Immature natural killer cell (primary cell): ENCODE data around the gene SLC31A1. TPM values are rescaled to one million over a fixed set of nuclear protein-coding genes. Genes with fewer than 3 reads are reported as not detected.
A peak's percentile ranks its signal among the peaks of the same experiment; 100 is the strongest.
"Not testable (repeated sequence)": the region's sequence is repeated elsewhere in the genome, so short reads cannot be mapped to it uniquely, and the experiment has no call there.

ENCODE experiments used
- DNase-seq, 3 donors: peaks; one replicate each; pipeline ENCODE4 v3.0.0; 2022; ENCODE audit warnings: mixed read lengths in 1 of 3
- H3K27ac Mint-ChIP-seq, 6 donors: one replicate each; pipeline ENCODE4 v1.8.0; 2020; ENCODE audit warnings: mixed read lengths in 6 of 6, mild to moderate bottlenecking in 5 of 6, inconsistent platforms in 4 of 6, moderate library complexity in 3 of 6
- H3K27me3 Mint-ChIP-seq, 3 donors: one replicate each; pipeline ENCODE4 v1.8.0; 2020 to 2021; ENCODE audit warnings: low read depth in 3 of 3, mild to moderate bottlenecking in 3 of 3, mixed read lengths in 3 of 3, moderate library complexity in 3 of 3, inconsistent platforms in 1 of 3
- H3K36me3 Mint-ChIP-seq, 3 donors: one replicate each; pipeline ENCODE4 v1.8.0; 2020; ENCODE audit warnings: mixed read lengths in 3 of 3, inconsistent platforms in 2 of 3, mild to moderate bottlenecking in 2 of 3
- H3K4me1 Mint-ChIP-seq, 2 donors: one replicate each; pipeline ENCODE4 v1.8.0; 2020; ENCODE audit warnings: inconsistent platforms in 2 of 2, mild to moderate bottlenecking in 2 of 2, mixed read lengths in 2 of 2, moderate library complexity in 1 of 2
- H3K4me3 Mint-ChIP-seq, 5 donors: one replicate each; pipeline ENCODE4 v1.8.0; 2020; ENCODE audit warnings: mild to moderate bottlenecking in 5 of 5, mixed read lengths in 5 of 5, inconsistent platforms in 3 of 5, moderate library complexity in 3 of 5
- H3K9me3 Mint-ChIP-seq, 6 donors: one replicate each; pipeline ENCODE4 v1.8.0; 2020; ENCODE audit warnings: mild to moderate bottlenecking in 6 of 6, mixed read lengths in 6 of 6, inconsistent platforms in 4 of 6, moderate library complexity in 3 of 6
- polyA plus RNA-seq, 3 donors: library from polyadenylated mRNA; unstranded; fragments of 300-500 nt; fragmentation: Illumina TruSeq; gene quantifications; one replicate each; pipeline ENCODE4 v1.2.3, GENCODE V29; 2021

SLC31A1 gene
- polyA plus RNA-seq, 3 donors from 2014 or later = 5.2 to 5.8 (median 5.5) TPM

DNA sequence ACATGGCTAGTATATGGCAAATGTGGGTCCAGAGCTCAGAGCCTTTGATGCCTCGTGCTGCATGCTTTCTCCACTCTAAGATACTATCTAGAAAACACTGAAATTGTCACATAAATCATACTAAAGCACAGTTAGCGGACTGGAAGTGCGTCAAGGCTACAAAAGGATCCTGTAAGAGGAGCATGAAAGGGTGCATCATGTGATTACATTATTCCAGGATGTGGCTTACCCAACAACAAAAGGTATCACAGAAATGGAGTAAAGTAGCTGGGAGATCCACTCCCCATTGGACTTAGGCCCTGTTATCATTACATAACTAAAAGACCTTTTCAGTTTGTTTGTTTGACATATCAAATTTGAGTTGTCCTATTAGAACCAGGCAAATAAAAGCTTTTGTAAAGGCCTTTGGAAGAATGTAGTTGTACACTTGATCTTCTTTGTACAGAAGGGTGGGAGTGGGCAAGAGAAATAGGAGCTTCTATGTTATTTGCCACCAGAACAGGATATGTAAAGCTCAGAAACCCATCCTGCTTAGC, 6.9 kb downstream of the SLC31A1 start:
- Mint-ChIP-seq H3K27ac (no peak overlapping the region), H3K36me3 (no peaks in the 10 kb centered on the region), H3K4me1 (peaks cover 12 to 21% of the 10 kb centered on the region in 2 donors), H3K9me3 (no peaks in the 10 kb centered on the region), H3K27me3 (peaks cover 0 to 2% (median 0%) of the 10 kb centered on the region in 3 donors), H3K4me3 (no peak overlapping the region)
- no peak for DNase-seq

DNA sequence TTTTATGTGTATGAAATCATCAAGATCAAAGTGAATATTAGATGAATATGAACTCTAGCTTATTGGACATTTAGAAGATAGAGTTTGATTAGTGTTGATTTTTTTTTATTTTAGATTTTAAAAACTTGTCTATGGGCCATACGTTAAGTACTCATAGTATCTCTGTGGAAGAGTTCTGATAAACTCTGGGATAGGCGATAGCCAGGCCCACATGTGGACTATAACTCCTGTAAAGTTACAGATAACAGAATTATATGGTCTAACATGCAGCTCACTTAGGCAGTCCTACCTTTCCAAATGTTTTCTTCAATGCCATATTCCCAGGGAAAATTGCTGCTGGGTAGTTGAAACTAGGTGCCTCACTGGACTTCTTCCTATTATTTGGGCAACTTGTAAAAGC, 10.4 kb downstream of the SLC31A1 start:
- H3K36me3 Mint-ChIP-seq = peaks cover 0 to 5% (median 0%) of the 10 kb centered on the region in 3 donors
- H3K4me1 Mint-ChIP-seq = peaks cover 20 to 31% of the 10 kb centered on the region in 2 donors
- no peak for DNase-seq
- H3K9me3 Mint-ChIP-seq = no peaks in the 10 kb centered on the region
- H3K4me3 Mint-ChIP-seq = peak overlapping the region in 1 of 5 donors; percentile 73
- H3K27me3 Mint-ChIP-seq = peaks cover 0 to 2% (median 0%) of the 10 kb centered on the region in 3 donors
- peak overlapping the region; percentile 14 to 98 (median 94) for H3K27ac Mint-ChIP-seq

DNA sequence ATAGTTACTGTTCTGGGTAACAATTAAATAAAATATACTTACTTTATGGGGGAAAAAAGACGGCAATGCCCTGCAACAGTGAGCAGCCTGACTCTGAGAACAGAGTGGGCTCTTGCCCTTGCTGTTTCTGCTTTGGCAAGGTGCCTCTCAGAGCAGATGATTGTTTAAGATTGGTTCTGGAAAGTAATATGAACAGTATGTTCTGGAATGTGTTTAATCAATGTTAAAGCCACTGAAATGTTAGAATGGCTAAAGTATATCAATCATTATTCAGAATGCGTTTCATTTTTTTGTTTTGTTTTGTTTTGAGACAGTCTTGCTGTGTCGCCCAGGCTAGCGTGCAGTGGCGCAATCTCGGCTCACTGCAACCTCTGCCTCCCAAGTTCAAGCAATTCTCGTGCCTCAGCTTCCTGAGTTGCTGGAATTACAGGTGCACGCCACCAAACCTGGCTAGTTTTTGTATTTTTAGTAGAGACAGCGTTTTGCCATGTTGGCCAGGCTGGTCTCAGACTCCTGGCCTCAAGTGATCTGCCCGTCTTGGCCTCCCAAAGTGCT, 14.4 kb downstream of the SLC31A1 start:
- H3K4me3 Mint-ChIP-seq, H3K9me3 Mint-ChIP-seq, H3K36me3 Mint-ChIP-seq, DNase-seq, H3K27me3 Mint-ChIP-seq: not testable (repeated sequence)
- peak overlapping the region in 1 of 6 donors; percentile 19 for H3K27ac Mint-ChIP-seq
- peaks cover 20 to 24% of the 10 kb centered on the region in 2 donors for H3K4me1 Mint-ChIP-seq

DNA sequence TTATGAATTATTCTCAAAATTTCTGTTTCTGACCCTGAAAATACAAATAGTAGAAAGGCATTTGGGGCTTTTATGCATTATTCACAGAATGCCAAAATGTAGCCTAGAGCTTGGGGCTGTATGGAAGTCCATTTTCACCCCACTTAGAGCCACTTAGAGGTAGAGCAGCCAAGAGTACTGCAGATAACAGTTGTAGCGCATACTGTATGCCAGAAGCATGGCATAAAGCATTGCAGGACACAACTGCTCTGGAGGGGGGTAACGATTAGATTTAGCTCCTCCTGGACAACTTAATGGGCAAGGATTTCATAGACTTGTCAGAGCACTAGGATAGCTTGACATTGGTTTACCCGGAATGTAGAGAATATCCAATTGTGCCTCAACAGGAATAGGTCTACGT, 15.7 kb downstream of the SLC31A1 start:
- no peaks in the 10 kb centered on the region for H3K9me3 Mint-ChIP-seq
- H3K27me3 Mint-ChIP-seq = peaks cover 0 to 2% (median 0%) of the 10 kb centered on the region in 3 donors
- H3K36me3 Mint-ChIP-seq = peaks cover 0 to 5% (median 0%) of the 10 kb centered on the region in 3 donors
- H3K4me3 Mint-ChIP-seq = no peak overlapping the region
- peaks cover 18 to 21% of the 10 kb centered on the region in 2 donors for H3K4me1 Mint-ChIP-seq
- no peak for DNase-seq
- no peak overlapping the region for H3K27ac Mint-ChIP-seq

DNA sequence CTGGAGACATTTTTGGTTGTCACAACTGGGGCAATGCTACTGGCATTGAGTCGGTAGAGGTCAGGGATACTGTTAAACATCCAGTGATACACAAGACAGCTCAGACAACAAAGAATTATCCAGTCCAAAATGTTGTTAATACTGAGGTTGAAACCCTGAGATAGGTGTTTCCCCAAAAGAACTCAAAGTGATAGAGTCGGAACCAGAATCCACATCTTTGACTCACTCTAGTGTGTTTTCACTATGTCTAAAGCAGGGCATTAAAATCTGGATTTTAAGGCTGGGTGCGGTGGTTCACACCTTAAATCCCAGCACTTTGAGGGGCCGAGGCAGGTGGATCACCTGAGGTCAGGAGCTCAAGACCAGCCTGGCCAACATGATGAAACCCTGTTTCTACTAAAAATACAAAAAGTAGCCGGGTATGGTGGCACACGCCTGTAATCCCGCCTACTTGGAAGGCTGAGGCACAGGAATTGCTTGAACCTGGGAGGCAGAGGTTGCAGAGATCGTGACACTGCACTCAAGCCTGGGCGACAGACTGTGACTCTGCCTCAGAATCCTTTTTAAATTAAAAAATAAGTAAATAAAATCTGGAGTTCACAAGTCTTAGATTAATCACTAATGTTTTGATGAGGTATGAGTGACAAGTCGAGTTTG, 17.0 kb downstream of the SLC31A1 start:
- peaks cover 6 to 8% of the 10 kb centered on the region in 2 donors for H3K4me1 Mint-ChIP-seq
- no peak overlapping the region for H3K4me3 Mint-ChIP-seq
- H3K27ac Mint-ChIP-seq = no peak overlapping the region
- H3K36me3 Mint-ChIP-seq = peaks cover 0 to 5% (median 0%) of the 10 kb centered on the region in 3 donors
- no peaks in the 10 kb centered on the region for H3K27me3 Mint-ChIP-seq
- DNase-seq = no peak
- no peaks in the 10 kb centered on the region for H3K9me3 Mint-ChIP-seq

DNA sequence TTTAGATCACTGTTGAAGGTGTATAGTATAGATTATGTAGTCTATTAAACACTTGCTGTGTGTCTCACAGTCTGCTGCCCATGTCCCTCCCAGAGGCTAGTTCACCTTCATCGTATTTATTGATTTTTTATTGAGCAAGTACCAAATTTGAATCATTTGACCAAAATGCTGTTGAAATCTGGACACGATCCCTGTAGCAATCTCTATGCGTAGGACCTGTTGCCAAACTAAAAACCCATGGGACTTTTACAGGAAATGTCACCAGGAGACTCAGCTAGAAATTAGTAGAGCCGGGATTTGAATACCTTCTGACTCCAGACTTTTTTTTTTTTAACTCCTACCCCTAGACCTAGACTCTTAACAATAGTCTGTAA, 17.5 kb downstream of the SLC31A1 start:
- no peaks in the 10 kb centered on the region for H3K9me3 Mint-ChIP-seq
- H3K36me3 Mint-ChIP-seq = peaks cover 0 to 5% (median 0%) of the 10 kb centered on the region in 3 donors
- no peaks in the 10 kb centered on the region for H3K27me3 Mint-ChIP-seq
- no peak overlapping the region for H3K27ac Mint-ChIP-seq
- peaks cover 1 to 3% of the 10 kb centered on the region in 2 donors for H3K4me1 Mint-ChIP-seq
- no peak for DNase-seq
- H3K4me3 Mint-ChIP-seq = no peak overlapping the region

DNA sequence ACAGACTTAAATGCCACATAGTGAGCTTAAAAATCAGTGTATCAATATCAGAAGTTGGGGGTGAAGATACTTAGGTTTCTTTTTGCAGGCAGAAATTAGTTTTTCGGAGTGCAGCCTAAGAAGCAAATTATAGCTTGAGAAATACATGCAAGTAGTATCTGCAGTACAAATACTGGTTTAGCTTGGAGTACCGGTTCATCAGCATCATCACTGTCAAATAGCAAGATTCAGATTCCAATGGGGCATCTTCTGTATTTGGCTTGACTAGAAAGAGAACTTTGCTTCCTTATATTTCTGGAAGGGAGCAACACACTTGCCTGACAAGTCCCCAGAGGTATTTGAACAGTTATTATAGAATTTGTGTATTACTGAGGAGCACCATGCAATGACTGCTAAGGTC, 19.8 kb downstream of the SLC31A1 start:
- Mint-ChIP-seq H3K27me3 (no peaks in the 10 kb centered on the region), H3K36me3 (no peaks in the 10 kb centered on the region), H3K4me3 (no peak overlapping the region), H3K9me3 (no peaks in the 10 kb centered on the region), H3K4me1 (no peaks in the 10 kb centered on the region), H3K27ac (no peak overlapping the region)
- no peak for DNase-seq

DNA sequence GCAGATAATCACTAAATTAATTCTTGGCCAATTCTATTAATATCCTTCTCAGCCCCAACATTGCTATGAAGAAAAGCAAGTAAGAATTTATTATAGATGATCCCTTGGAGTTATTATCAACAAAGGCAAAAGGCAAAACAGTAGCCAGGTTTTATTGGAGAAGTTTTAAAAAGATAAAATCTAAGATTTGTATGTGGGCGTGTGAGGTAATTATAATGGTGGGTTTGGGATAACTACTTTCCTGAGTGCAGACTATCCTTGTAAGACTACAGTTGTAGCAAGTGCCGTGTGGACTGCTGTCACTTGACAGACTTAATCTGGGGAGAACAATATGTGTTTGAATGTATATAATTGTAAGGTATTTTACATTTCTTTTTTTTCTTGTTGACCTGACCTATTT, 23.2 kb downstream of the SLC31A1 start:
- Mint-ChIP-seq H3K4me3 (no peak overlapping the region), H3K27me3 (no peaks in the 10 kb centered on the region), H3K4me1 (no peaks in the 10 kb centered on the region), H3K9me3 (no peaks in the 10 kb centered on the region), H3K27ac (no peak overlapping the region), H3K36me3 (peaks cover 0 to 5% (median 4%) of the 10 kb centered on the region in 3 donors)
- no peak for DNase-seq

DNA sequence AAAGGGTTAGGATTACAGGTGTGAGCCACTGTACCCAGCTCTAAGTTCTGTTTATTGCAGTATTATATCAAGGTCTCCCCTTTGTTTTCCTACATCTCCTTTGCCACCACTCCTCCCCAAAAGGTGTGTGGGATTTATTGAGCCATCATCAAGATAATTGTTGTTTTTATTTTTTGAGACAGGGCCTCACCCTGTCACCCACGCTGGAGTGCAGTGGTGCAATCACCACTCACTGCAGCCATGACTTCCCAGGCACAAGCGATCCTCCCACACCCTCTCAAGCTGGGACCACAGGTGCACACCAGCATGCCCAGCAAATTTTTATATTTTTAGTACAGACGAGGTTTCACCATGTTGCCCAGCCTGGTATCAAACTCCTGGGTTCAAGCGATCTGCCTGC, 24.6 kb downstream of the SLC31A1 start:
- Mint-ChIP-seq H3K4me1 (no peaks in the 10 kb centered on the region), H3K9me3 (peaks cover 0 to 3% (median 0%) of the 10 kb centered on the region in 6 donors), H3K27ac (peak overlapping the region in 1 of 6 donors; percentile 64), H3K36me3 (peaks cover 0 to 5% (median 4%) of the 10 kb centered on the region in 3 donors), H3K4me3 (no peak overlapping the region), H3K27me3 (no peaks in the 10 kb centered on the region)
- no peak for DNase-seq

DNA sequence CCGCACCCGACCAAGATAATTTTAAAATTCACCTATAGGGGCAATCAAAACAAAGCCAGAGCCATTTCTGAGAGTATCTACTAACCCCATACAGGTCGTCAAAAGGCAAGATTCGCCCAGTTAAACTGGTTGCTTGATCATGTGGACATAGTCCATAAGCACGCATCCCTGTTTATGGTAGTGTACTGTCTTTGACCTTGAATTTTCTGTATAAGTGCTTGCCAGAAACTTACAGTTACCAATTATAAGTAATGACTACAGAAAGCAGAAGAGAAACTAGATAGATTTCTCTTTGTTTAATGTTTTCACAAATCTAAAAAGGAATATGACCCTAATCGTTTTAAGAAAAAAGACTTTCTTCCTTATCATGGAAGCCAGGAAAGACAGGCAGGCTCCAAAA, 25.6 kb downstream of the SLC31A1 start:
- H3K4me1 Mint-ChIP-seq = no peaks in the 10 kb centered on the region
- no peaks in the 10 kb centered on the region for H3K27me3 Mint-ChIP-seq
- no peak overlapping the region for H3K4me3 Mint-ChIP-seq
- H3K36me3 Mint-ChIP-seq = peaks cover 0 to 5% (median 4%) of the 10 kb centered on the region in 3 donors
- no peak for DNase-seq
- H3K9me3 Mint-ChIP-seq = peaks cover 0 to 3% (median 0%) of the 10 kb centered on the region in 6 donors
- no peak overlapping the region for H3K27ac Mint-ChIP-seq

DNA sequence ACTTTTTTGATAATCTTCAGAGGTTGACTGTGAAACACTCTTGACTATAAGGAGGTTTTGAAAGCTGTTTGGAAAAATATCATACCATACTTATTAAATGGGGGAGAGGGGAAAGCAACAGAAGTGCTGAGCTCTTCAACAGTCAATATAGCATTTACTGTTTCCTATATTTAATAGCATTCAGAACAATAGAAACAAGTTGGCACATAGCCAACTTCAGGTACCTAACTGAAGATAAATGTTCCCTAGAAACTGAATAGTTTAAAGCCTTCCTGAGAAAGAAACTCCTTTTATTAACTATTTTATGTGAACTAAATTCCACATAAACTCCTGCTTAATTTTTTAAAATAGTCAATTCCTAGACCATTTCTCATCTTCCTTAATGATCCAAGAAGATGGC, 26.3 kb downstream of the SLC31A1 start:
- H3K4me1 Mint-ChIP-seq = no peaks in the 10 kb centered on the region
- H3K27ac Mint-ChIP-seq = no peak overlapping the region
- peaks cover 0 to 5% (median 4%) of the 10 kb centered on the region in 3 donors for H3K36me3 Mint-ChIP-seq
- no peaks in the 10 kb centered on the region for H3K27me3 Mint-ChIP-seq
- DNase-seq = no peak
- no peak overlapping the region for H3K4me3 Mint-ChIP-seq
- H3K9me3 Mint-ChIP-seq = peaks cover 0 to 3% (median 0%) of the 10 kb centered on the region in 6 donors

DNA sequence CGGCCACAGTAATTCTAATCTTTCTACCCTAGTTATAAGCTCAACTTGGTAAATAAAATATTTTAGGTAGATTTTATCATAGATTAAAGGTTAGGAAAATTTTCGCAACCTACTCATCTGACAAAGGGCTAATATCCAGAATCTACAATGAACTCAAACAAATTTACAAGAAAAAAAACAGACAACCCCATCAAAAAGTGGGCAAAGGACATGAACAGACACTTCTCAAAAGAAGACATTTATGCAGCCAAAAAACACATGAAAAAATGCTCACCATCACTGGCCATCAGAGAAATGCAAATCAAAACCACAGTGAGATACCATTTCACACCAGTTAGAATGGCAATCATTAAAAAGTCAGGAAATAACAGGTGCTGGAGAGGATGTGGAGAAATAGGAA, 28.3 kb downstream of the SLC31A1 start:
- not testable (repeated sequence) for H3K9me3 Mint-ChIP-seq, H3K27me3 Mint-ChIP-seq, DNase-seq, H3K27ac Mint-ChIP-seq, H3K36me3 Mint-ChIP-seq, H3K4me3 Mint-ChIP-seq, H3K4me1 Mint-ChIP-seq

DNA sequence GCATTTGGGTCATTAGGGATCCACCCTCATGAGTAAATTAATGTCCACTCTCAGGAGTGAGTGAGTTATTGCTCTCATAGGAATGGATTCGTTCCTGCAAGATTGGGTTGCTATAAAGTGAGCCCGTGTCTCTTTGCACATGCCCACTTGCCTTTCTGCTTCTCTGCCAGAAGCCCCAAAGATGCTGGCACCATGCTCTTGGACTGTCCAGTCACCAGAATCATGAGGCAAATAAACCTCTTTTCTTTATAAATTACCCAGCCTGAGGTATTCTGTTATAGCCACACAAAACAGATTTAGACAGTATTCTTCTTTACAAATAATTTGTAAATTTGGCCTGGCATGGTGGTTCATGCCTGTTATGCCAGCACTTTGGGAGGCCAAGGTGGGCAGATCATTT, 29.5 kb downstream of the SLC31A1 start:
- DNase-seq = no peak
- H3K9me3 Mint-ChIP-seq = peaks cover 0 to 3% (median 0%) of the 10 kb centered on the region in 6 donors
- no peak overlapping the region for H3K4me3 Mint-ChIP-seq
- H3K4me1 Mint-ChIP-seq = no peaks in the 10 kb centered on the region
- no peak overlapping the region for H3K27ac Mint-ChIP-seq
- peaks cover 4 to 5% (median 4%) of the 10 kb centered on the region in 3 donors for H3K36me3 Mint-ChIP-seq
- peaks cover 0 to 2% (median 0%) of the 10 kb centered on the region in 3 donors for H3K27me3 Mint-ChIP-seq

DNA sequence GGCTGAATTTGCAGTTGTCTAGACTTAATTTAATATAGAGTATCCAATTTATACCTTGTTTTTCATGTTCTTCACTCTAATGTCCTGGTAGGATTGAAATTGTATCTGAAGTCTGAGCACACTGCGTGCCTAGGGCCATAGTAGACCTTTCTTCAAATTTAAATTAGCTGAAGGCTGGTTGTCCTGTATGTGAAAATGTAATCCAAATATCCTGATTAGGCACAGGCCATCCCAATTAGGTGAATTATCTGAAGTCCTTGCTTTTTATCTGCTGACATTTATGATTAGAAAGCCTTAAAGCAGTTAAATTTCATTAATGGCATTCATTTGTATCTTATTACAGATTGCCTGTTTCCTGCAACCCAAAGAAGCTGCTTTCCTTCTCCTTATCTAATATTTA, 33.6 kb downstream of the SLC31A1 start:
- no peak for DNase-seq
- peaks cover 0 to 3% (median 0%) of the 10 kb centered on the region in 6 donors for H3K9me3 Mint-ChIP-seq
- no peak overlapping the region for H3K4me3 Mint-ChIP-seq
- H3K27me3 Mint-ChIP-seq = peaks cover 0 to 2% (median 0%) of the 10 kb centered on the region in 3 donors
- no peaks in the 10 kb centered on the region for H3K4me1 Mint-ChIP-seq
- H3K27ac Mint-ChIP-seq = no peak overlapping the region
- peaks cover 10 to 12% (median 11%) of the 10 kb centered on the region in 3 donors for H3K36me3 Mint-ChIP-seq
